Thyroid gland (tissue), 4 donors: ENCODE data around the gene NPHP4. TPM values are rescaled to one million over a fixed set of nuclear protein-coding genes. Genes with fewer than 3 reads are reported as not detected.

Source experiments
- DNase-seq, 2 donors: peaks; one replicate each; pipeline ENCODE4 v3.0.0-alpha.2; 2019
- H3K27ac ChIP-seq, 3 donors: fragments of 200-600 bp; sonication (generic); 1 replicate in 2 of 3; 2 replicates in 1 of 3; pipeline ENCODE4 v1.5.1; 2016 to 2019; ENCODE audit warnings: mild to moderate bottlenecking in 1 of 3, moderate library complexity in 1 of 3
- H3K27me3 ChIP-seq: fragments of 200-600 bp; sonication (generic); one replicate; pipeline ENCODE4 v1.5.1; 2019
- H3K36me3 ChIP-seq, 2 donors: fragments of 200-600 bp; sonication (generic); one replicate each; pipeline ENCODE4 v1.5.1; 2016 to 2019
- H3K4me1 ChIP-seq, 2 donors: fragments of 200-600 bp; sonication (generic); one replicate each; pipeline ENCODE4 v1.5.1; 2017 to 2019
- H3K4me3 ChIP-seq, 3 donors: fragments of 200-600 bp; sonication (generic); replicated peaks in 1 of 3; 1 replicate in 2 of 3; 2 replicates in 1 of 3; pipeline ENCODE4 v1.5.1; 2016; ENCODE audit warnings: mild to moderate bottlenecking in 1 of 3
- H3K9me3 ChIP-seq: fragments of 200-600 bp; sonication (generic); one replicate; pipeline ENCODE4 v1.5.1; 2017
- POLR2A ChIP-seq, 2 donors: fragments of 450-650 bp; IDR thresholded peaks; one replicate each; pipeline ENCODE4 v1.6.1; 2017; ENCODE audit warnings: antibody characterized with exemption in 2 of 2, mild to moderate bottlenecking in 2 of 2, moderate library complexity in 1 of 2
- WGBS, 2 donors: methylation state at CpG; one replicate each; pipeline ENCODE4 v1.1.5; 2017; 5-methylcytosine and 5-hydroxymethylcytosine counted together
- intact Hi-C: fragments of 100-400 bp; cut with DNase I; formaldehyde crosslinking; loops from one replicate; pipeline ENCODE4 v1.15.1; 2023
- total RNA-seq, 4 donors: library from RNA; depleted of rRNA; stranded (reverse); fragments of >200 nt; gene quantifications; one replicate each; pipeline ENCODE4 v1.2.3, GENCODE V29; 2016
- TF ChIP-seq, protein P1 (sequence below), 6 experiments: fragments of 200-600 bp in 3 of 6; fragments of 450-650 bp in 3 of 6; sonication (generic) in 3 of 6; IDR thresholded peaks; one replicate each; pipeline ENCODE4 v1.5.1; 2016 to 2019; ENCODE audit warnings: antibody characterized with exemption in 6 of 6, mild to moderate bottlenecking in 2 of 6, inconsistent platforms in 1 of 6, moderate library complexity in 1 of 6

The NPHP4 gene
- total RNA-seq, 4 donors from 2014 or later: 24.3 to 48.3 (median 30.4) TPM

DNA sequence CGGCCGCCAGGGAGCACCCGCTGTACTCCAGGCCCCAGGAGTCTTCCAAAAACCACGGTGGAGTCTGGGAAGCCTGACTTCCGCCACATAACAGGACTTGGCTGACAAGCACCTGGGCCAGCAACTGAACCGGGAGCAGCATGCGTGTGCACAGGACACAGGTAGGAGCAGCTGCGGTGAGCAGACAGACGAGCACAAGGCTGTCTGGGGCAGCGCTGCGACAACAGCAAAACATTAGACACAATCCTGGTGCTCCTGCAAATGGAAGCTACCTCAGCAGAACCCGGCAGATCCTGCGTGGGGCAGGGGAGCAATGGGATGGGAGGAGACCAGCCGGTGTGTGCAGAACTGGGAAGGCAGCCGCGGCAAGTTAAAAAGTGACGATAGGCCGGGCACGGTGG, 80.4 kb downstream of the NPHP4 start:
- Histone ChIP-seq H3K9me3 (no peaks in the 10 kb centered on the region), H3K4me3 (no peak overlapping the region), H3K27ac (no peak overlapping the region), H3K27me3 (no peaks in the 10 kb centered on the region), H3K36me3 (no peaks in the 10 kb centered on the region), H3K4me1 (peaks cover 0 to 5% of the 10 kb centered on the region in 2 donors)
- intact Hi-C loops: no loop called here
- TF ChIP-seq, protein P1, sequence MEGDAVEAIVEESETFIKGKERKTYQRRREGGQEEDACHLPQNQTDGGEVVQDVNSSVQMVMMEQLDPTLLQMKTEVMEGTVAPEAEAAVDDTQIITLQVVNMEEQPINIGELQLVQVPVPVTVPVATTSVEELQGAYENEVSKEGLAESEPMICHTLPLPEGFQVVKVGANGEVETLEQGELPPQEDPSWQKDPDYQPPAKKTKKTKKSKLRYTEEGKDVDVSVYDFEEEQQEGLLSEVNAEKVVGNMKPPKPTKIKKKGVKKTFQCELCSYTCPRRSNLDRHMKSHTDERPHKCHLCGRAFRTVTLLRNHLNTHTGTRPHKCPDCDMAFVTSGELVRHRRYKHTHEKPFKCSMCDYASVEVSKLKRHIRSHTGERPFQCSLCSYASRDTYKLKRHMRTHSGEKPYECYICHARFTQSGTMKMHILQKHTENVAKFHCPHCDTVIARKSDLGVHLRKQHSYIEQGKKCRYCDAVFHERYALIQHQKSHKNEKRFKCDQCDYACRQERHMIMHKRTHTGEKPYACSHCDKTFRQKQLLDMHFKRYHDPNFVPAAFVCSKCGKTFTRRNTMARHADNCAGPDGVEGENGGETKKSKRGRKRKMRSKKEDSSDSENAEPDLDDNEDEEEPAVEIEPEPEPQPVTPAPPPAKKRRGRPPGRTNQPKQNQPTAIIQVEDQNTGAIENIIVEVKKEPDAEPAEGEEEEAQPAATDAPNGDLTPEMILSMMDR (IDR thresholded peaks at IDR 0.05): no peak
- no peak for TF ChIP-seq POLR2A (IDR thresholded peaks at IDR 0.05)
- 94 to 98% methylated on average over 19 of the region's 19 CpGs for WGBS, 2 donors
- DNase-seq: no peak

DNA sequence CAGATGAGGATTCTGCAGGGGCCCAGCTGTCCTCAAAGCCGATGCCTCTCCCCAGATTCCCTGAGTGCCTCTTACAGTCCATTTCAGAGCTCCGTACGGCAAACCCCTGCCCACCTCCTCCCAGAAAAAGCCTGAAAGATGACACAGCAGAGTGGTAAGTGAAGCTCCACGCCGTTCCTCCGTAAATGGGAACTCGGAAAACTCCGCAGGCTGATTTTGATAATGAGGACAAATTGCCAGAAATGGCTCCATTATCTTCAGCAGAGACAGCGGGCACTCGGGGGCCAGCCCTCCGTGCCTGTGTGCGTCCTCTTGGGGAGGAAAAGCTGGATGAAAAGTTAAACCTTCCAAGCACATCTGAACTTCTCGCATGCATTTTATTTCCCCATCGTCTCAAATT, 81.1 kb downstream of the NPHP4 start:
- Histone ChIP-seq H3K4me3 (no peak overlapping the region), H3K9me3 (no peaks in the 10 kb centered on the region), H3K4me1 (peaks cover 0 to 5% of the 10 kb centered on the region in 2 donors), H3K27ac (no peak overlapping the region), H3K27me3 (no peaks in the 10 kb centered on the region), H3K36me3 (no peaks in the 10 kb centered on the region)
- no peak for DNase-seq
- 84 to 93% methylated on average over 14 of the region's 14 CpGs for WGBS, 2 donors
- TF ChIP-seq POLR2A (IDR thresholded peaks at IDR 0.05): no peak
- TF ChIP-seq, protein P1 (IDR thresholded peaks at IDR 0.05): no peak
- intact Hi-C loops: no loop called here

DNA sequence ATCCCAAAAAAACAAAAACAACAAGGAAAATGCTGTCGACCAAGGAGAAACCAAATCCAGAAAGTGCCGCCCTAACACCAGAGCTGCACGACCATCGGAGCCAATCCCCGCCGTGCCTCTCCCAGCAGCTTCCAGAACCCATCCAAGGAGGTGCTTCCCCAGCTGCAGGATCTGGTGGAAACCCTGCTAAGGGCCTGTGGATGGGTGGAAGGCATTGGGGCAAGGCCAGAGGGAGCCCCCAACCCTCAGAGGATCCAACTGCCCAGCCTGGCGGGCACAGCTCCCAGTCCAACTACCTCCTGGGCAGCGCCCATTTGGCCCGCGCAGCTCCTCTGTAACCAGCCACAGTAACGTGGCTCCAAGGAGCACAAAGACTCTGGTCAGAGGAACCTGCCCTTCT, 81.6 kb downstream of the NPHP4 start:
- DNase-seq: no peak
- no peak for TF ChIP-seq POLR2A (IDR thresholded peaks at IDR 0.05)
- TF ChIP-seq, protein P1 (IDR thresholded peaks at IDR 0.05): no peak
- no peaks in the 10 kb centered on the region for H3K9me3 ChIP-seq
- H3K4me3 ChIP-seq: no peak overlapping the region
- no peak overlapping the region for H3K27ac ChIP-seq
- intact Hi-C loops: no loop called here
- peaks cover 0 to 2% of the 10 kb centered on the region in 2 donors for H3K4me1 ChIP-seq
- WGBS, 2 donors: 90 to 97% methylated on average over 11 of the region's 11 CpGs
- H3K36me3 ChIP-seq: no peaks in the 10 kb centered on the region
- H3K27me3 ChIP-seq: no peaks in the 10 kb centered on the region

DNA sequence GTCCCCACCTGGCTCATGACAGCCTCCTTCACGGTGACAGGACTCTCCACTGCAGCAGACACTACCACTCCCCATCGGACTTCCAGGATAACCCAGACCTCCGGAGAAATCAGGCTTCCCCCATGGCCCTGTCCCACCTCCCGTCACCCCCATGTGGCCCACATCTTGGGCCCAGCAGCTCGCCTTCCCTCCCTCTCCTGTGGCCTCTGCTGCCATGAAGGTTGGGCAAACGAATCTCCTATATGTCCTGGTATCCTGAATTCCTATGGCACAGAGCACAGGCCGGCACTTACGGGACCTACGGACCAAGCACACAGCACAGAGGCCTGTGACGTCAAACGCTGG, 82.0 kb downstream of the NPHP4 start:
- Histone ChIP-seq H3K4me1 (no peaks in the 10 kb centered on the region), H3K9me3 (no peaks in the 10 kb centered on the region), H3K27ac (no peak overlapping the region), H3K4me3 (no peak overlapping the region), H3K27me3 (no peaks in the 10 kb centered on the region), H3K36me3 (peaks cover 0 to 2% of the 10 kb centered on the region in 2 donors)
- whole genome bisulfite sequencing, 2 donors: 94 to 95% methylated on average over 11 of the region's 11 CpGs
- DNase-seq: no peak
- intact Hi-C loops: no loop called here
- TF ChIP-seq, protein P1 (IDR thresholded peaks at IDR 0.05): no peak
- TF ChIP-seq POLR2A (IDR thresholded peaks at IDR 0.05): no peak

DNA sequence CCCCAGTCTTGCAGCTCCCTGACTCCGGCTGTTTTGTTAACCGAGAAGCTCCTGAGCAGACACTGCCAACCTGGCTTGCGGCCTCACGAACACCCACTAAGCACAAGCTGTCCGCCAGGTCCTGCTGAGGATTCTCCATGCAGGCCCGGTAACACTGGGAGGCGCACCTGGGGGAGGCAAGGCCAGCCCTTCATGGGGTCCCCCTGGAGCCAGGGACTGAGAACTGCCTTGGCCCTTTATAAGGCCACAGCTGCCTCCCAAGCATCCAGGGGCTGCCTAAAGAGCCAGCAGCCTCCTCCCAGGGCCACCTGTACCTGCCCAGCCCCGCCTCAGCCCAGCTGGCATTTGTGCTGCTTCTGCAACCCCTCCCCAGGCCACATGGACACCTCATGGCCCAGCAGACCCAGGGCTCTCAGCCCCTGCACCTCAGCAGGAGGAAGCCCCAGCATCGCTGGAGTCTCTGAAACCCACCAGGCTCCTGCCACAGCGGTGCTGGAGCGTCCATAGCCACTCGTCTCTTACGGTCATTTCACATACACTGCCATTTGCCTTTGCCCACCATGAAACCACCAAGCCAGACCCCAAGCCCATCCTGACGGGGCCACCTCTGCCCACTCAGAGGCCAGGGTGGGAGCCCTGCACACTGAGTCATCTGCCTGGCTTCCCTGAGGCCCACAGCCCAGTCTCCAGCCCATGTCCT, 82.5 kb downstream of the NPHP4 start:
- no peak for DNase-seq
- no peak overlapping the region for H3K27ac ChIP-seq
- no peaks in the 10 kb centered on the region for H3K27me3 ChIP-seq
- H3K4me1 ChIP-seq: no peaks in the 10 kb centered on the region
- WGBS, 2 donors: 96% methylated on average over 13 to 14 of the region's 14 CpGs
- no peaks in the 10 kb centered on the region for H3K9me3 ChIP-seq
- TF ChIP-seq, protein P1 (IDR thresholded peaks at IDR 0.05): no peak
- TF ChIP-seq POLR2A (IDR thresholded peaks at IDR 0.05): no peak
- intact Hi-C loops: no loop called here
- H3K4me3 ChIP-seq: no peak overlapping the region
- H3K36me3 ChIP-seq: peaks cover 0 to 7% of the 10 kb centered on the region in 2 donors
